ENCODE results near the gene ZNFX1.

- TF ChIP-seq CTCF (IDR thresholded peaks at IDR 0.05; ENCODE audit: poor library complexity, severe bottlenecking) (no peak), EZH2 (IDR thresholded peaks at IDR 0.05; ENCODE audit: borderline replicate concordance, insufficient read depth, low read length, poor library complexity, severe bottlenecking) (no peak)
These were observed 58.5 kb downstream of the ZNFX1 start, which contains the start of gene DDX27 for GRCh38 chr20:49219091-49219923.

All from neural cell (in vitro differentiated cells).